HTR-8/SVneo (cell line): ENCODE data around the gene RBM42.
"Not testable (repeated sequence)": the region's sequence is repeated elsewhere in the genome, so short reads cannot be mapped to it uniquely, and the experiment has no call there.

Experiments
- DNase-seq: peaks from one replicate; pipeline ENCODE4 v3.0.0; 2011; ENCODE audit warnings: low spot score, mixed read lengths; ENCODE audit not compliant: insufficient read length
- FAIRE-seq: peaks from 2 replicates; lab custom pipeline; 2011; peaks lifted over from hg19 to GRCh38; lab: Jason Lieb, UNC

RBM42 gene

GRCh38 chr19:35645680-35646511 is 17.1 kb downstream of the RBM42 start:
- no peak for FAIRE-seq
- no peak for DNase-seq

GRCh38 chr19:35648017-35648961 is 19.5 kb downstream of the RBM42 start, which contains the start of gene COX6B1:
TSS of gene COX6B1 (plus strand) at chr19:35648323. CDS start at chr19:35651244, 2,921 bp downstream.
- FAIRE-seq (peak; percentile 83), DNase-seq (peak; percentile 99)

- FAIRE-seq: no peak
- DNase-seq: no peak
Measured at GRCh38 chr19:35650581-35650980, 21.7 kb downstream of the RBM42 start.

GRCh38 chr19:35654828-35655227 is 26.0 kb downstream of the RBM42 start:
- not testable (repeated sequence) for FAIRE-seq, DNase-seq

GRCh38 chr19:35655600-35655999 is 26.8 kb downstream of the RBM42 start:
- FAIRE-seq: no peak
- DNase-seq: no peak

GRCh38 chr19:35656700-35657099 is 27.9 kb downstream of the RBM42 start:
- FAIRE-seq (no peak), DNase-seq (no peak)

GRCh38 chr19:35657904-35658700 is 29.3 kb downstream of the RBM42 start:
- FAIRE-seq (no peak), DNase-seq (no peak)

GRCh38 chr19:35661995-35662340 is 33.1 kb downstream of the RBM42 start:
- FAIRE-seq (no peak), DNase-seq (no peak)

GRCh38 chr19:35663981-35664380 is 35.1 kb downstream of the RBM42 start:
- no peak for FAIRE-seq
- no peak for DNase-seq

- DNase-seq (no peak), FAIRE-seq (no peak)
Measured at GRCh38 chr19:35665157-35665556, 36.3 kb downstream of the RBM42 start.

- FAIRE-seq: no peak
- DNase-seq: no peak
Measured at GRCh38 chr19:35665604-35666003, 36.8 kb downstream of the RBM42 start.

- DNase-seq (no peak), FAIRE-seq (no peak)
Measured at GRCh38 chr19:35666251-35666913, 37.5 kb downstream of the RBM42 start, which contains the start of gene UPK1A. TSS of gene UPK1A (plus strand) at chr19:35666517. CDS start at chr19:35666813, 296 bp downstream.

- no peak for FAIRE-seq
- DNase-seq: no peak
Measured at GRCh38 chr19:35669566-35669965, 40.7 kb downstream of the RBM42 start.

- DNase-seq: no peak
- FAIRE-seq: no peak
Measured at GRCh38 chr19:35669974-35670373, 41.1 kb downstream of the RBM42 start.

- FAIRE-seq (no peak), DNase-seq (no peak)
Measured at GRCh38 chr19:35670686-35671085, 41.9 kb downstream of the RBM42 start.

- FAIRE-seq: no peak
- DNase-seq: no peak
Measured at GRCh38 chr19:35671818-35672217, 43.0 kb downstream of the RBM42 start.

GRCh38 chr19:35673121-35673804 is 44.4 kb downstream of the RBM42 start:
- DNase-seq (peak; percentile 88), FAIRE-seq (peak; percentile 83)

GRCh38 chr19:35675589-35676140 is 46.8 kb downstream of the RBM42 start:
- FAIRE-seq: no peak

More at GRCh38 chr19:35675589-35676140, 46.8 kb downstream of the RBM42 start:
- no peak for DNase-seq
